Naive thymus-derived CD4-positive, alpha-beta T cell (primary cell): ENCODE measurements around the gene KNDC1. TPM values are rescaled to one million over a fixed set of nuclear protein-coding genes. Genes with fewer than 3 reads are reported as not detected.

Experiments used
- ATAC-seq: fragments of 150-1000 bp; cut with Tn5 transposase; 2 replicates; pipeline ENCODE4 v1.10.0; 2021; ENCODE audit warnings: mild to moderate bottlenecking, moderate library complexity
- CTCF ChIA-PET: fragments of 350-600 bp; sonication (Branson Sonifier 250); formaldehyde crosslinking; loops from one replicate; lab custom pipeline; 2021; ENCODE audit warnings: antibody characterized with exemption; lab: Charles Lee
- POLR2A ChIA-PET: fragments of 350-600 bp; sonication (Branson Sonifier 250); formaldehyde crosslinking; loops from one replicate; lab custom pipeline; 2021; ENCODE audit warnings: antibody characterized with exemption, inconsistent platforms; lab: Charles Lee
- DNase-seq, 9 donors: peaks; one replicate each; pipeline versions ENCODE4 v3.0.0 to v3.0.0-alpha.2; 2020 to 2022; ENCODE audit warnings: mixed read lengths in 1 of 9
- H3K27ac ChIP-seq: one replicate; pipeline ENCODE4 v1.7.0; 2013; ENCODE audit warnings: mild to moderate bottlenecking, low read depth, low read length, moderate library complexity
- H3K27me3 ChIP-seq, 2 donors: one replicate each; pipeline ENCODE4 v1.7.0; 2013; ENCODE audit warnings: low read length in 2 of 2, mild to moderate bottlenecking in 2 of 2, moderate library complexity in 2 of 2; ENCODE audit not compliant: control insufficient read depth in 2 of 2, insufficient read depth in 2 of 2
- H3K36me3 ChIP-seq, 3 experiments: 1 replicate in 2 of 3; 2 replicates in 1 of 3; pipeline ENCODE4 v1.7.0; 2013; ENCODE audit warnings: low read length in 3 of 3, mild to moderate bottlenecking in 3 of 3, moderate library complexity in 1 of 3; ENCODE audit not compliant: insufficient read depth in 3 of 3, control insufficient read depth in 2 of 3
- H3K4me1 ChIP-seq, 2 donors: one replicate each; pipeline ENCODE4 v1.7.0; 2013; ENCODE audit warnings: low read length in 2 of 2, mild to moderate bottlenecking in 2 of 2, moderate library complexity in 1 of 2; ENCODE audit not compliant: control insufficient read depth in 2 of 2, insufficient read depth in 2 of 2
- H3K4me3 ChIP-seq: 2 replicates; pipeline ENCODE4 v1.7.0; 2013; ENCODE audit warnings: mild to moderate bottlenecking, low read length
- H3K9me3 ChIP-seq, 3 experiments: 1 replicate in 2 of 3; 2 replicates in 1 of 3; pipeline ENCODE4 v1.7.0; 2013; ENCODE audit warnings: low read length in 3 of 3; ENCODE audit not compliant: control insufficient read depth in 2 of 3
- H3K27ac Mint-ChIP-seq, 9 donors: one replicate each; pipeline ENCODE4 v1.8.0; 2020 to 2022; ENCODE audit warnings: mixed read lengths in 9 of 9, mild to moderate bottlenecking in 8 of 9, moderate library complexity in 5 of 9, inconsistent platforms in 2 of 9
- H3K27me3 Mint-ChIP-seq, 5 donors: one replicate each; pipeline ENCODE4 v1.8.0; 2021 to 2022; ENCODE audit warnings: mixed read lengths in 5 of 5, mild to moderate bottlenecking in 1 of 5
- H3K36me3 Mint-ChIP-seq, 5 donors: one replicate each; pipeline ENCODE4 v1.8.0; 2020 to 2022; ENCODE audit warnings: mixed read lengths in 5 of 5, mild to moderate bottlenecking in 3 of 5, inconsistent platforms in 1 of 5
- H3K4me1 Mint-ChIP-seq, 7 donors: one replicate each; pipeline ENCODE4 v1.8.0; 2020 to 2022; ENCODE audit warnings: mixed read lengths in 7 of 7, mild to moderate bottlenecking in 3 of 7, inconsistent platforms in 1 of 7
- H3K4me3 Mint-ChIP-seq, 10 donors: one replicate each; pipeline ENCODE4 v1.8.0; 2020 to 2022; ENCODE audit warnings: mild to moderate bottlenecking in 10 of 10, mixed read lengths in 10 of 10, moderate library complexity in 6 of 10, inconsistent platforms in 2 of 10
- H3K9me3 Mint-ChIP-seq, 11 donors: one replicate each; pipeline ENCODE4 v1.8.0; 2020 to 2022; ENCODE audit warnings: mixed read lengths in 11 of 11, mild to moderate bottlenecking in 4 of 11, inconsistent platforms in 1 of 11, moderate library complexity in 1 of 11
- intact Hi-C, 2 donors: fragments of 100-400 bp; cut with micrococcal nuclease; formaldehyde crosslinking; loops; one replicate each; pipeline ENCODE4 v1.15.1; 2023
- polyA plus RNA-seq, 2 donors: library from polyadenylated mRNA; unstranded; fragments of 300-500 nt; fragmentation: Illumina TruSeq; gene quantifications; one replicate each; pipeline ENCODE4 v1.2.3, GENCODE V29; 2021
- total RNA-seq, 6 experiments: library from RNA in 5 of 6; stranded (reverse) in 5 of 6; gene quantifications; 1 replicate in 5 of 6; 2 replicates in 1 of 6; pipeline ENCODE4 v1.2.3 and lab custom pipeline; 2021 to 2026

KNDC1 gene
- total and polyA plus RNA-seq, 7 experiments from 2014 or later = 0.05 to 3.6 (median 0.60) TPM; not detected in 3

DNA sequence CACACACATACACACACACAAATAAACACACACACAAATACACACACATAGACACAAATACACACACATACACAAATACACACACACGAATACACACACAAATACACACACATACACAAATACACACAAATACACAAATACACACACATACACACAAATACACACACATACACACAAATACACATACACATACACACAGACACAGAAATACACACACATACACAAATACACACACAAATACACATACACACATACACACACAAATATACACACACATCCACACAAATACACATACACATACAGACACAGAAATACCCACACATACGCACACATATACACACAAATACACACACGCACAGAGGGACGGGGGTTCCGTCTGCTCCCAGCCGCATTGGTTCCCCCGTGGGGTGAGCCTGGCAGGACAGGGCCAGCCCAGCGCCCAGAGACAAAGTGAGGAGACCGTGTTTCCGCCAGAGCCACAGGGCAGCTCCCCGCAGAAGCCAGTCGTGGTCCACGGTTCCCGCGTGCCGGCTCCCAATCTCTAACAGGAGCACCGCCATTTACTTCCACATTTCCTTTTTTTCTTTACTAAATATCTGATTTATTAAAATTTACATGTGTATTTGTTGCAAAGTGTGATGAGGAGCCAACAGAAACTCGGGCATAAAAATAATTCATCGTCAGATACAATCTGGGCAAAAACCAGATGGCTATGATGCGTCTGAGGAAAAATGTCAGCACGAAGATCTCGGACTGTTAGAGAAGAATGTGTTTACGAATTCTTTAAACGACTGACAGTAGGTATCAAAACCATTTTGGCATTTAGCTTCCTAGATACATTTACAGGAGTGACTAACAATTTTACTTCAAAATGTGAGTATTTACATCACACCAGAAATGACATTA lies 3.1 kb upstream of the KNDC1 start:
- no peaks in the 10 kb centered on the region for H3K36me3 Mint-ChIP-seq
- H3K9me3 ChIP-seq = no peaks in the 10 kb centered on the region
- no peak for ATAC-seq
- H3K4me3 Mint-ChIP-seq = peak overlapping the region in 1 of 10 donors; percentile 16
- no peak overlapping the region for H3K27ac ChIP-seq
- POLR2A ChIA-PET = no interaction called here
- H3K27ac Mint-ChIP-seq = no peak overlapping the region
- peaks cover 0 to 1% (median 0%) of the 10 kb centered on the region in 7 donors for H3K4me1 Mint-ChIP-seq
- DNase-seq = no peak
- intact Hi-C loops = no loop called here
- no peak overlapping the region for H3K4me3 ChIP-seq
- H3K36me3 ChIP-seq = no peaks in the 10 kb centered on the region
- H3K4me1 ChIP-seq = peaks cover 4 to 8% of the 10 kb centered on the region in 2 donors
- H3K9me3 Mint-ChIP-seq = no peaks in the 10 kb centered on the region
- CTCF ChIA-PET = no interaction called here
- H3K27me3 Mint-ChIP-seq = peaks cover under 1 to 29% (median 14%) of the 10 kb centered on the region in 5 donors
- H3K27me3 ChIP-seq = no peaks in the 10 kb centered on the region

GRCh38 chr10:133157662-133158436 lies 2.2 kb upstream of the KNDC1 start:
- H3K36me3 ChIP-seq = no peaks in the 10 kb centered on the region
- Mint-ChIP-seq H3K4me1 (peaks cover 0 to 1% (median 0%) of the 10 kb centered on the region in 7 donors), H3K27ac (no peak overlapping the region), H3K4me3 (peak overlapping the region in 2 of 10 donors; percentile 16 to 59), H3K27me3 (peaks cover 7 to 28% (median 17%) of the 10 kb centered on the region in 5 donors), H3K9me3 (no peaks in the 10 kb centered on the region), H3K36me3 (no peaks in the 10 kb centered on the region)
- H3K27me3 ChIP-seq = no peaks in the 10 kb centered on the region
- ChIA-PET CTCF (no interaction called here), POLR2A (no interaction called here)
- intact Hi-C loops = no loop called here
- DNase-seq = no peak
- peaks cover 4 to 8% of the 10 kb centered on the region in 2 donors for H3K4me1 ChIP-seq
- no peak for ATAC-seq
- no peaks in the 10 kb centered on the region for H3K9me3 ChIP-seq
- H3K4me3 ChIP-seq = no peak overlapping the region
- H3K27ac ChIP-seq = no peak overlapping the region

GRCh38 chr10:133158437-133158755 lies 1.6 kb upstream of the KNDC1 start:
- intact Hi-C loops = no loop called here
- H3K4me1 Mint-ChIP-seq = peaks cover 0 to 1% (median 0%) of the 10 kb centered on the region in 7 donors
- DNase-seq (no peak), ATAC-seq (no peak)
- H3K27me3 ChIP-seq = no peaks in the 10 kb centered on the region
- no peaks in the 10 kb centered on the region for H3K36me3 ChIP-seq
- H3K27ac ChIP-seq = no peak overlapping the region
- H3K27ac Mint-ChIP-seq = no peak overlapping the region
- peak overlapping the region in 1 of 10 donors; percentile 63 for H3K4me3 Mint-ChIP-seq
- peaks cover 12 to 31% (median 20%) of the 10 kb centered on the region in 5 donors for H3K27me3 Mint-ChIP-seq
- no peaks in the 10 kb centered on the region for H3K9me3 Mint-ChIP-seq
- no peak overlapping the region for H3K4me3 ChIP-seq
- ChIA-PET POLR2A (no interaction called here), CTCF (no interaction called here)
- H3K36me3 Mint-ChIP-seq = no peaks in the 10 kb centered on the region
- peaks cover 4 to 8% of the 10 kb centered on the region in 2 donors for H3K4me1 ChIP-seq
- no peaks in the 10 kb centered on the region for H3K9me3 ChIP-seq

DNA sequence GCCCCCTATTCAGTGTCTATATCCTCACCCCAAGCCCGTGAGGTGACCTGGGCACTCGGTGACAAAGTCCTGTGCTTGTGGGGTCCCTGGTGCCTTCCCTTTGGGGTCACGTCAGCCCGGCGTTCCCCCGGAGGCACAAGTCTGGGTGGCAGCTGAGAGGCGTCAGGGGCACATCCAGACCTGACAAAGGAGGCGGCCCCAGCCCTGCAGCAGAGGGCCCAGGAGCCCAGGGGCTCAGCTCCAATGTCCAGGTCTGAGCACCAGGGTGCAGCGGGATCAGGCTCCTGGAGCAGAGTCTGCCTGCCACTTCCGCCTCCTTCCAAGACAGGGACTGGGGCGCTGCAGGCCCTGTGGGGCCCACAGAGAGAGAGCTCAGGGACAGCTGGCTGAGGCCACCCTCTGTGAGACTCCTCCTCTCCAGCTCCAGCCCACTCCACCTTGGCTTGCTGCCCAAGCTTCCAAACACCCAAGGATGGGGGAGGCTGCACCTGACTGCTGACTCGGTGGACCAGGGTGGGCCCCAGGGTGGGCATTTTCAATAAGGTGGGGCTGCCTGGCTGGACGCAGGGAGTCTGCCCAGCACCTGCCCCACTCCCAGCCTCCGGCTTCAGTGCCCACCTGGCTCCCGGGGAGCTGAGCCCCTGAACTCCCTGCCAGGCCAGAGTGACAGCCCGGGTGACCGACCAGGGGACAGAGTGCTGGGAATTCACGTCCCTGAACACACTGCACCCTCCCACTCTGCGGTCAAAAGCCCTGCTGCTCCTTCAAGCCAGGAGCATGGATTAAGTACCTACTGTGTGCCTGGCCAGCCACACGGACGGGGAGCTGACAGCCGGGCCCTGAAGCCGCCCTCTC lies 1.0 kb upstream of the KNDC1 start:
- Histone ChIP-seq H3K27ac (no peak overlapping the region), H3K36me3 (no peaks in the 10 kb centered on the region), H3K4me1 (peaks cover 4 to 8% of the 10 kb centered on the region in 2 donors), H3K9me3 (no peaks in the 10 kb centered on the region), H3K27me3 (no peaks in the 10 kb centered on the region), H3K4me3 (no peak overlapping the region)
- peaks cover 0 to 1% (median 0%) of the 10 kb centered on the region in 7 donors for H3K4me1 Mint-ChIP-seq
- peaks cover 13 to 31% (median 18%) of the 10 kb centered on the region in 5 donors for H3K27me3 Mint-ChIP-seq
- no peak overlapping the region for H3K27ac Mint-ChIP-seq
- DNase-seq (no peak), ATAC-seq (no peak)
- H3K4me3 Mint-ChIP-seq = peak overlapping the region in 3 of 10 donors; percentile 7 to 63 (median 49)
- no peaks in the 10 kb centered on the region for H3K9me3 Mint-ChIP-seq
- CTCF ChIA-PET = no interaction called here
- intact Hi-C loops = no loop called here
- no peaks in the 10 kb centered on the region for H3K36me3 Mint-ChIP-seq
- POLR2A ChIA-PET = no interaction called here

GRCh38 chr10:133159611-133159949 lies 439 bp upstream of the KNDC1 start:
- H3K4me1 Mint-ChIP-seq = peaks cover 0 to 1% (median 0%) of the 10 kb centered on the region in 7 donors
- no peaks in the 10 kb centered on the region for H3K9me3 ChIP-seq
- H3K4me3 ChIP-seq = no peak overlapping the region
- intact Hi-C loops = no loop called here
- DNase-seq (no peak), ATAC-seq (no peak)
- peaks cover 13 to 27% (median 17%) of the 10 kb centered on the region in 5 donors for H3K27me3 Mint-ChIP-seq
- ChIA-PET CTCF (no interaction called here), POLR2A (no interaction called here)
- no peaks in the 10 kb centered on the region for H3K36me3 Mint-ChIP-seq
- no peaks in the 10 kb centered on the region for H3K9me3 Mint-ChIP-seq
- H3K36me3 ChIP-seq = no peaks in the 10 kb centered on the region
- H3K27ac ChIP-seq = no peak overlapping the region
- H3K27ac Mint-ChIP-seq = no peak overlapping the region
- peak overlapping the region in 1 of 10 donors; percentile 63 for H3K4me3 Mint-ChIP-seq
- no peaks in the 10 kb centered on the region for H3K27me3 ChIP-seq
- peaks cover 4 to 8% of the 10 kb centered on the region in 2 donors for H3K4me1 ChIP-seq

- Mint-ChIP-seq H3K27ac (no peak overlapping the region), H3K36me3 (no peaks in the 10 kb centered on the region), H3K4me1 (no peaks in the 10 kb centered on the region), H3K4me3 (peak overlapping the region in 7 of 10 donors; percentile 19 to 78 (median 38)), H3K9me3 (no peaks in the 10 kb centered on the region), H3K27me3 (peaks cover 13 to 20% (median 16%) of the 10 kb centered on the region in 5 donors)
- Histone ChIP-seq H3K9me3 (no peaks in the 10 kb centered on the region), H3K27me3 (no peaks in the 10 kb centered on the region), H3K4me3 (no peak overlapping the region), H3K36me3 (no peaks in the 10 kb centered on the region), H3K4me1 (peaks cover 4 to 8% of the 10 kb centered on the region in 2 donors), H3K27ac (no peak overlapping the region)
- ATAC-seq (no peak), DNase-seq (no peak)
- CTCF ChIA-PET = no interaction called here
- POLR2A ChIA-PET = interaction anchor here (0.6 kb wide), 1 partner anchor 120 kb away, joined by 4 read pairs; no protein-coding TSS in a partner anchor
- intact Hi-C loops = no loop called here
Observed at GRCh38 chr10:133160826-133161471, 930 bp downstream of the KNDC1 start.
